Mucosa of rectum (tissue), 2 donors: ENCODE results near the gene HIVEP3.

Experiments used
- H3K27ac ChIP-seq, 2 donors: one replicate each; pipeline ENCODE4 v1.7.0; 2013; ENCODE audit warnings: inconsistent platforms in 2 of 2, low read depth in 2 of 2, low read length in 2 of 2
- H3K27me3 ChIP-seq, 2 donors: one replicate each; pipeline ENCODE4 v1.7.0; 2013; ENCODE audit warnings: low read length in 2 of 2; ENCODE audit not compliant: control insufficient read depth in 2 of 2, insufficient read depth in 2 of 2
- H3K36me3 ChIP-seq, 2 donors: one replicate each; pipeline ENCODE4 v1.7.0; 2013; ENCODE audit warnings: low read length in 2 of 2; ENCODE audit not compliant: control insufficient read depth in 2 of 2, insufficient read depth in 2 of 2
- H3K4me1 ChIP-seq, 2 donors: one replicate each; pipeline ENCODE4 v1.7.0; 2013; ENCODE audit warnings: low read length in 2 of 2, mild to moderate bottlenecking in 1 of 2; ENCODE audit not compliant: control insufficient read depth in 2 of 2, insufficient read depth in 2 of 2
- H3K4me3 ChIP-seq, 2 donors: one replicate each; pipeline ENCODE4 v1.7.0; 2013; ENCODE audit warnings: low read length in 2 of 2
- H3K9ac ChIP-seq, 2 donors: one replicate each; pipeline ENCODE4 v1.7.0; 2013; ENCODE audit warnings: low read length in 2 of 2, low read depth in 1 of 2, mild to moderate bottlenecking in 1 of 2
- H3K9me3 ChIP-seq, 2 donors: one replicate each; pipeline ENCODE4 v1.7.0; 2013; ENCODE audit warnings: low read length in 2 of 2; ENCODE audit not compliant: control insufficient read depth in 2 of 2
- donor health status: healthy.
- donor health status: Normal muscosa, but diverticular disease.

HIVEP3 gene

DNA sequence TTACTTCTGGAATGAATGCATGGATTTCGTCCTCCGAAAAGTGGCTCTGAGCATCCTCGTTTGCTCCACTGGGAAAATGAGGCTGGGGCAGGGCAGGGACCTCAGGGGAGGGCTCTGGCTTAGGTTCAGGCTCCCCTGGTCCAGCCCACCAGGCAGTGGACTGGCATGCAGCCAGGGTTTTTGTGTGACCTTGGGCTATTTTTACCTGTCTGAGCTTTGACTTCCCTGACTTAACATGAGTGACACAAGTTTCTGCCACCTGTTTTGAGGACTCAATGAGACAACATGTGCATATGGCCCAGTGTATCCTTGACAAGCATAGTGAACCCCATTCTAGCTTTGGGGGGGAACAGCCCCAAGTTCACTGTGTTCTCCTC is 401.7 kb downstream of the HIVEP3 start:
- no peaks in the 10 kb centered on the region for H3K36me3 ChIP-seq
- H3K9me3 ChIP-seq, result no peaks in the 10 kb centered on the region
- no peak overlapping the region for H3K4me3 ChIP-seq
- no peak overlapping the region for H3K27ac ChIP-seq
- no peaks in the 10 kb centered on the region for H3K27me3 ChIP-seq
- H3K4me1 ChIP-seq, result peaks cover 16 to 29% of the 10 kb centered on the region in 2 donors
- no peak overlapping the region for H3K9ac ChIP-seq

DNA sequence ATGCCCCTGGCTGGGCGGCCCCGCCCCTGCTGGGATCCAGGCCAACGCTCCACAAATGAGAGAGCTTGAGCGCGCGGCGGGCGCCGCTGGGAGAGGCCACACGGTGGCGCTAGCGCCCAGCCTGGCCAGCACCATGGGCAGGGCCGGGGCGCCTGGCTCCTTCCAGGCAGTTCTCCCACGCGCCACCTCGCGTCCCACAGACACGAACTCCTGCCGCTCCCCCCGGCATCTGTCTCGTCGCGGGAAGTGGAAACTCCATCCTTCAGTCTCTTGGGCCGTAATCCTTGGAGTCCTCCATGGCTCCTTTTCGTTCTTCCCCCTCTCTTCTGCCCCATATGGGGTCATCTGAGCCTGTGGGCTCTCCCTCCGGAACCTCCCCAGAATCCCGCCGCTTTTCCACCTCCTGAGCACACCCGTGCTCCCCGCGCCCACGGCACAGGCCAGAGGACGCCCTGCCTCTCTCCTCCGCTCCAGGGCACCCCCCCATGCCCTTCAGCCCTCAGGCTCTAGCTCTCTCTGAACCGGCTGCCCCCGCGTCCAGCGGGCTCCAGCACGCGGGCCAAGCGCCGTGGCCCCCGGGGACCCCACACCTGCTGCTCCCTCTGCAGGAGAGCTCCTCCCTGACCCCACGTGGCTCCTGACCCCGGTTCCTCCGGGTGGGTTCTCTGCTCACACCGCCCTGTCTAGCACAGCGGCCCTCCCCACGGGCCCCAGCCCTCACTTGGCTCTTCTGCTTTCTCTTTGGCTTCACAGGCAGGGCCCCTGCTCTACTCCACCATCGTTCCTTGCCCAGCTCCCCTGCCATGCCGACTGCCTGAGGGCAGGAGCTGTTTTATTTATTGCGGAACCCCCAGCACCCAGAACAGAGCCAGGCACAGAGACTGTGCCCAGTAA is 402.3 kb downstream of the HIVEP3 start:
- no peaks in the 10 kb centered on the region for H3K36me3 ChIP-seq
- peak overlapping the region; percentile 71 to 73 for H3K27ac ChIP-seq
- H3K9me3 ChIP-seq, result no peaks in the 10 kb centered on the region
- H3K4me1 ChIP-seq, result peaks cover 16 to 29% of the 10 kb centered on the region in 2 donors
- H3K4me3 ChIP-seq, result peak overlapping the region; percentile 51 to 68
- H3K27me3 ChIP-seq, result no peaks in the 10 kb centered on the region
- H3K9ac ChIP-seq, result peak overlapping the region; percentile 53 to 63

DNA sequence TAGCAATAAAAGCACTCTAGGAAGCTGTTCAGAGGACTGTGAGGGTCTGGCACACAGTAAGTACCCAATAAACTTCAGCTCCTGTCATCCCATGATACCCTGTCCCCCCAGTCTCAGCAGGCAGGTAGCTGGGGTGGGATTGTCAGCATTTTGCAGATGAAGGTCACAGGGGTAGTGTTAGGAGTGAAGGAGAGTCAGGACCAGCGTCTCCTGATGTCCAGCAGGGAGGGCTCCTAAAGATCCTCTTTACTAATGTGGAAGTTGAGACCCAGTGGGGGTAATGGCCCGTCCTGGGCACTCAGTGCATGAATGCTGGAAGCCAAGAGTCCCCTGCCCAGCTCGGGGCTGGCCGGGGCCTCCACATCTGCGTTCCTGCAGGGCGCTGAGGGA is 402.9 kb downstream of the HIVEP3 start:
- Histone ChIP-seq H3K9ac (peak overlapping the region in 1 of 2 donors; percentile 53), H3K27me3 (no peaks in the 10 kb centered on the region), H3K27ac (peak overlapping the region; percentile 71 to 73), H3K9me3 (no peaks in the 10 kb centered on the region), H3K4me3 (peak overlapping the region in 1 of 2 donors; percentile 5), H3K36me3 (no peaks in the 10 kb centered on the region), H3K4me1 (peaks cover 16 to 29% of the 10 kb centered on the region in 2 donors)

DNA sequence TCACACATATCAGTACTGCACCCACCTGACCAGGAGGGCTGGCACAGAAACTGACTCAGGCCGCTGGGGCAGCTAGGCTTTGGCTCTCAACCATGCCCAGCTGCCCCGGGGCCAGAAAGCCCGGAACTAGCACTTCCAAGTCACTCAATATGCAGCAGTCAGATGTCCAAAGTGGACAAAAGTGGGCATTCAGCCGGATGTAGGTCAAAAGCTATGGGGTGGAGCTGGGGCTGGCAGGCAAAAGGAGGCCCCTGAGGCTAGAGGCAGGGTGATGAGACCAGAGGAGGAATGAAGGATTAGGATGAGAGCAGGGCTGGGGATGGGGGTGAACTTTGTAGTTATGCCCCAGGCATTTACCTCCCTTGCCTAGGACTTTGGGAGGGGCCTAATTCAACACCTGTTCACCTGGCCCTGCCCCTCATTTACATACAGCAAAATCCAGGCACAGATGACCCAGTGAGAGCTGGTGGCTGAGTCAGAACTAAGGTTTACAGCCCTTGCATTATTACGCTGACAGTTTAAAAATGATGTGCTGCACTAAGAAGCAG is 403.5 kb downstream of the HIVEP3 start:
- H3K9ac ChIP-seq, result no peak overlapping the region
- H3K4me3 ChIP-seq, result no peak overlapping the region
- no peaks in the 10 kb centered on the region for H3K36me3 ChIP-seq
- H3K27me3 ChIP-seq, result no peaks in the 10 kb centered on the region
- H3K9me3 ChIP-seq, result no peaks in the 10 kb centered on the region
- peak overlapping the region; percentile 71 to 73 for H3K27ac ChIP-seq
- H3K4me1 ChIP-seq, result peaks cover 16 to 29% of the 10 kb centered on the region in 2 donors

DNA sequence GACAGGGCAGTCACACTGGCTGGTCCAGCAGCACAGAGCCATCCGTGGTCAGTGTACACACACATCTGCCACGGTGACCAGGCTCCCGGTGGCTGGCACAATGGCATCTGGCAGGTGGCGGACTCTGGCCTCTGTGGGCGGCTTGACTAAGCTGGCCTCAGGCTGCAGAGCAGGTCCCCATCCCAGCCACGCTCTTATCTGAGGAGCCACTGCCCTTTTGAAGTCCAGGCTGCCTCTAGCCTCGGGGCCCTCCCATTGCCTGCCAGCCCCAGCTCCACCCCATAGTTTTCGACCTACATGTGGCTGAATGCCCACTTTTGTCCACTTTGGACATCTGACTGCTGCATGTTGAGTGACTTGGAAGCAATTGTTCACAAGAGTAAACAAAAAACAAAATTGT is 404.3 kb downstream of the HIVEP3 start:
- peak overlapping the region; percentile 71 to 73 for H3K27ac ChIP-seq

DNA sequence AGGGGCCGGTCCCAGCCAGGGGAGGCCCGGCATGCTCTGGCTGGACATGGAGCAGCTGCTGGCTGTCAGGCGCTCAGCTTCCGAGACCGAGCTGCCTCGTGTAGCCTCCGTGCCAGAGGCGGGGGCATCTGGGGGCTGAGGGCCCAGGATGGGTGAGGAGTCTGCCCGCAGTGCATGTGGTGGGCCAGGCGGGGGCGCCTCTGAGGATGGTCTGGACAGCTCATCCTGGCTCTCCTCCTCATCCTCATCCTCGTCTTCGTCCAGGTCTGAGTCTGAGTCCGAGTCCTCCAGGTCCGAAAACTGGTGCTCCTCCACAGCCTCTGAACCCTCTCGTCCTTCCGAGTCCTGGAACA is 405.4 kb downstream of the HIVEP3 start:
- Histone ChIP-seq H3K4me3 (no peak overlapping the region), H3K36me3 (no peaks in the 10 kb centered on the region), H3K9me3 (no peaks in the 10 kb centered on the region), H3K9ac (no peak overlapping the region), H3K27me3 (no peaks in the 10 kb centered on the region), H3K4me1 (peaks cover 16 to 29% of the 10 kb centered on the region in 2 donors), H3K27ac (no peak overlapping the region)

More for the DNA sequence above, 404.3 kb downstream of the HIVEP3 start:
- Histone ChIP-seq H3K4me1 (peaks cover 16 to 29% of the 10 kb centered on the region in 2 donors), H3K9me3 (no peaks in the 10 kb centered on the region), H3K4me3 (no peak overlapping the region), H3K27me3 (no peaks in the 10 kb centered on the region), H3K9ac (no peak overlapping the region), H3K36me3 (no peaks in the 10 kb centered on the region)

DNA sequence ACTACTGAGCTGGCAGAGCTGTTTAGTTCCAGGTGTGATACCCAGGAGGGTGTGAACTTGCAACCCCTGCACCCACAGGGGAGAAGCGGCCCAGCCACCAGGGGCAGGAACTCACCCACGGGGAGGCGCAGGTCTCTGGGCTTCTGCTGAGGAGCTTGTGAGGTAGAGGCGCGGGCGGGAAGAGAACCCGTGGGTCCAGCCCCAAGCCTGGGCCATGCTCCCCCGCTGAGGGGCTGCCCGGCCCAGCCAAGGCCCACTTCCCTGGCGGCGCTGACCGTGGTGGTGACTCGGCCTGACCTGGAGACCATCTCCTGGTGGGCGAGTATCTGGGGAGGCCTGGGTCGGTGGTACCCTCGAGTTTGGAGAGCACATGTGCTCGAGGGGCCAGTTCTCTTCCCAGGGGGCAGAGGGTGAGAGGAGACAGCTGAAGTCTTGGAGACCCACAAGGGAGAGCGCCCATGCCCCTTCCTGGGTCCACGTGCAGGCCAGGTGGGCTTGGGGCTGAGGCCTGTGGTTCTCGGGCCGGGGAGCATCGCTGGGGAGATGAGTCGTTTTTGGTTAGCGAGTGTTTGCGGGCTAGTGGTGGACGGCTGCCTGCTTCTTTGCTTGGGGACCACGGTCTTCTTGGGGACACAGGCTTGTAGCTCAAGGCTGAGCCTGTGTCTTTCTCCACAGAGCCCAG is 405.9 kb downstream of the HIVEP3 start:
- Histone ChIP-seq H3K27me3 (no peaks in the 10 kb centered on the region), H3K27ac (no peak overlapping the region), H3K9ac (no peak overlapping the region), H3K9me3 (no peaks in the 10 kb centered on the region), H3K4me1 (peaks cover 16 to 29% of the 10 kb centered on the region in 2 donors), H3K36me3 (no peaks in the 10 kb centered on the region), H3K4me3 (no peak overlapping the region)

DNA sequence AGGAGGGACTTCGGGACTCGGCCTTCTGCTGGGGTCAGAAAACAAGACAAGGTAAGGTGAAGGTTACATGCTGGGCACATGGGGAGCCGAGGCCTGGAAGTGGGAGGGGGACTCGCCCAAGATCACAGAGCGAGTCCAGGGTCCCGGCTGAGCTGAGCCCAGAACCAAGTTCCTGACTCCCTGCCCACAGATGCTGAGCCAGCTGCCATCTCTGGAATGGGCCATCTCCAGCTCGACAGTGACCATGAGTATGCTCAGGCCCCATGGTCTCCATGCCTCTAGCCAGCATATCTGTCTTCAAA is 407.5 kb downstream of the HIVEP3 start:
- no peaks in the 10 kb centered on the region for H3K27me3 ChIP-seq
- H3K9me3 ChIP-seq, result no peaks in the 10 kb centered on the region
- H3K27ac ChIP-seq, result no peak overlapping the region
- no peak overlapping the region for H3K4me3 ChIP-seq
- H3K4me1 ChIP-seq, result peaks cover 9 to 24% of the 10 kb centered on the region in 2 donors
- H3K9ac ChIP-seq, result no peak overlapping the region
- no peaks in the 10 kb centered on the region for H3K36me3 ChIP-seq

DNA sequence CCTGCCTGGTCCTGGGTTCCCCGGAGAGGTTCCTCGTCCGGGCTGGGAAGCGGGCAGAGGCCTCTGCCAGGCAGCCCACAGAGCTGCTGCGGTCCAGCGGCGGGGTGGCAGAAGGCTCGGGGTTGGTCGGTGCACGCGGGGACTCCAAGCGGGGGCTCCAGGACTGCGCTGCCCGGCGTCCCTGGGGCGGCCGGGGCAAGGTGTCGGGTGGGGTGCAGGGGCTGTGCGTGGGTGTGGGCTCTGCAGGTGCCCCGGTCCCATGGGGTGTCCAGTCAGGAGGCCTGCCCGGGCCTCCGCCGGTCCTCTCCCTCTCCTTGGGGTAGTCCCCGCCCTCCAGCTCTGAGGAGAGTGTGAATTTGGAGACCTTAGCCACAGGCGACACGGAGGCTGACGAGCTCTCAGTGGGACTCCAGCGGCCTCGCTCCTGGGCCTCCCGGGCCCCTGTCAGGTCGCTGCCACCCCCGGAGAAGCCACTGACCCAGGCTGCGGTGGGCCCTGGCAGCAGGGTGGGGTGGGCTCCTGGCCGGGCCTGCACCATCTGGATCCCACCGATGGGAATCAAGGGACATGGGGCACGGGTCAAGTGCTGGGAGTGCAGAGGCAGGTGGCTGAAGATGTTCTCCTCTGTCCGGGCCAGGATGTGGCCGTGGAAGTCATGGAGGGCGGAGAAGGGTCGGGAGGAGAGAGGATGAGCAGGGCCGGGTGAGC is 408.0 kb downstream of the HIVEP3 start:
- H3K4me1 ChIP-seq, result peaks cover 5 to 21% of the 10 kb centered on the region in 2 donors
- H3K36me3 ChIP-seq, result no peaks in the 10 kb centered on the region
- no peaks in the 10 kb centered on the region for H3K27me3 ChIP-seq
- H3K9ac ChIP-seq, result no peak overlapping the region
- no peak overlapping the region for H3K27ac ChIP-seq
- H3K4me3 ChIP-seq, result no peak overlapping the region
- no peaks in the 10 kb centered on the region for H3K9me3 ChIP-seq

DNA sequence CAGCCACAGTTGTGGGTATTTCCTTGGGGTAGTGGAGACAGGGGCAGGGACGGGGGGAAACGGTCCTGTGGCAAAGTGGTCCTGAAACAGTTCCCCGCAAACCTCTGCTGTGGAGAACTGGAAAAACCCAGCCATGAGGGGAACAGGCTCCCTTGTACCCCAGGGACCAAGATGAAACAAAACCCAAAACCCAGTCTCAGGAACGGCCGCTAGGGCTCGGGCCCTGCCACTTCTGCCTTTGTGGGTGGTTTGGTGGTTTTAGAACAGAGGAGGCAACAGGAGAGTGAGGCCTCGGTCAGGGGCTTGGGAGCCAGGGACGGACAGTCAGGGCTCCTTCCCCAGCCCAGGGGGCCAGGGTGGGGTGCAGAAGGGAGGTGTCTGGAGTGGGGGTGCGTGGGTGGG is 409.5 kb downstream of the HIVEP3 start:
- no peaks in the 10 kb centered on the region for H3K36me3 ChIP-seq
- H3K27ac ChIP-seq, result no peak overlapping the region

More for the DNA sequence above, 409.5 kb downstream of the HIVEP3 start:
- Histone ChIP-seq H3K9me3 (no peaks in the 10 kb centered on the region), H3K9ac (no peak overlapping the region), H3K27me3 (no peaks in the 10 kb centered on the region), H3K4me1 (peaks cover 0 to 7% of the 10 kb centered on the region in 2 donors), H3K4me3 (no peak overlapping the region)
